CD4-positive, alpha-beta T cell treated with Interleukin-15 for 4 hours (primary cell): ENCODE results near the gene MKRN2.
"Not testable (repeated sequence)": the region's sequence is repeated elsewhere in the genome, so short reads cannot be mapped to it uniquely, and the experiment has no call there.

Experiments used
- DNase-seq: peaks from one replicate; pipeline ENCODE4 v3.0.0-alpha.2; 2020; ENCODE audit warnings: low spot score

MKRN2 gene

DNA sequence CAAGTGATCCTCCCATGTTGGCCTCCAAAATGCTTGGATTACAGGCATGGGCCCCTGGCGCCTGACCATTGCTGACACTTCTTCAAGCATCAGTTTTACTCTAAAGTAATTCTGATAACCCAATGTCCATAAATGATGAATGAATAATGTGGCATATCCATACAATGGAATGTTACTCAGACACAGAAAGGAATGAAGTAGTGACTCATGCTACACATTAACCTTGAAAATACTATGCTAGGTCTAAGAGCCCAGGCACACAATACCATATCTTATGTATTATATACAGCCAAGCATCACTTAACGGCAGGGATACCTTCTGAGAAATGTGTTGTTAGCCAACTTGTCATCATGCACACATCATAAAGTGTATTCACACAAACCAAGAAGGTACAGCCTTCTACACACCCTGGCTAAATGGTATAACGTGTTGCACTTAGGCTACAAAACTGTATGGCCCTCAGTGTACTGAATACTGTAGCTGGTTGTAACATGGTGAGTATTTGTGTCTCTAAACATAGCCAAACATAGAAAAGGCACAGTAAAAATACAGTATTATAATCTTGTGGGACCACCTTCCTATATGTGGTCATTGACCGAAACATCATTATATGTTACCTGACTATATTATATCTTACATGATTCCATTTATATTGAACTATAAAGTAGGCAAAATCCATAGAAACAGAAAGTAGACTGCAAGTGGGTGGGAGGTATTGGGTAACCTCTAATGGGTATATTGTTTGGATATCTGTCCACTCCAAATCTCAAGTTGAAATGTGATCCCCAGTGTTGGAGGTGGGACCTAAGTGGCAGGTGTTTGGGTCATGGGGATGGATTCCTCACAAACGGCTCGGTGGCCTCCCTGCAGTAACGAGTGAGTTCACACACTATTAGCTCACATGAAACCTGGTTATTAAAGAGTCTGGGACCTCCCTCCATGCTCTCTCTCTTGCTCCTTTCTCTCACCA is 31.4 kb downstream of the MKRN2 start:
- no peak for DNase-seq

DNA sequence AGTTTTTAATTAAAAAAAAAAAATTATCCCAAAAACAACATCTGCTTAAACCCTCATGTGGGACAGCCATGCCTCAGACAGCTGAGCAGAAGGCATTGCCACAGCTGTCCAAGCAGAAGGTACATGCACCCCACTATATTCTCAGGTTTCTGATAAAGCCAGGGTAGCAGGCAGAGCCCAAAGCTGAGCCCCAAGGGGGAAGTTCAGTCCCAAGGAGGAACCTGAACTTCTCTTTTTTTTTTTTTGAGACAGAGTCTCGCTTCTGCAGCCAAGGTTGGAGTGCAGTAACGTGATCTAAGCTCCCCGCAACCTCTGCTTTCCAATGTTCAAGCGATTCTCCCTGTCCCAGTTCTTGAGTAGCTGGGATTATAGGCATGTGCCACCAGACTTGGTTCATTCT is 33.2 kb downstream of the MKRN2 start:
- no peak for DNase-seq

DNA sequence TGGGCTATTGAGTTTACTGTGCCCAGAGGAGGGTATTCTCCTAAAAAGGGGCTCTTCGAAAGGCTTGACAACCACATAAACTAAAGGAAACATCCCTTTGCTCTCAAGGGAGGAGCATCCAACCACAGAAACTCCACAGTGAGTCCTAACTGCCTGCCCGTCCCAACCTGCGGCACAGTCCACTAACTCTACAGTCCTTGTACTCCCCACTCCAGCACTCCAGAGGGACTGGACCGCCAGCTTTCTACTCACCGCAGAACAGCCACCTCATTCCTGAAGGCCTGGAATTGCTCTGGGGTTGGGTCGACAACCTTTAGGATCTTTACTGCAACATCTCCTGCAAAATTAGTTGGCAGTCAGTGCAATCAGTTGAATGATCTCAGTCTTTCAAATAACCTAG is 34.6 kb downstream of the MKRN2 start:
- DNase-seq: no peak

DNA sequence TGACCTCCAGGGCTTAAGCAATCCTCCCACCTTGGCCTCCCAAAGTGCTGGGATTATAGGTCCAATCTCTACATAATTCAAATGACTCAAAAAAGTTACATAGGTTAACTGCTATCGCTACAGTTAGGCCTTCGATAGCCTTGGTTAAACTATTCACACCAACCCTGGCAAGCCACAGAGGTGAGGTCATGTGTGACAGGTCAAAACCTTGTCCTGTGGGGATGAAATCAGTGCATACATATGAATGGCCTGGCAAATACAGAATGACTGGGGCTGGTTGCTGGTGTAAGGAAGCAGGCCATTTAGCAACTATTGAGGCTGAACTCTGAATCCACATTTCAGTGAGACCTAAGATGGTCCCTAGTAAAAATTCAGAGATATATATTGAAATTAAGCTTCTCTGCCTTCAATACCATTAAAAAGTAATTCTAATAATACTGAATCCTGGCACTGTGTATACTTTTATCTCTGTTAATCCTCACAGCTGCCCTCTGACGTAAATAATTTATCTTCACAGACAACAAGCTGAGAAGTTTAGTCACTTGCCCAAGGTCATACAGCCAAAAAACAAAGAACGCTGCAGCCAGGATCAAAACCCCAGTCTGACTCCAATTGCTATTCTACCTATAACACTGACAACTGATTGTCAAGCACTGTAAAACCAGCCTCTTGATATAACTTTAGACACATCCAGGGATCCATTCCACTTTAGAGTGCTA is 35.3 kb downstream of the MKRN2 start:
- no peak for DNase-seq

DNA sequence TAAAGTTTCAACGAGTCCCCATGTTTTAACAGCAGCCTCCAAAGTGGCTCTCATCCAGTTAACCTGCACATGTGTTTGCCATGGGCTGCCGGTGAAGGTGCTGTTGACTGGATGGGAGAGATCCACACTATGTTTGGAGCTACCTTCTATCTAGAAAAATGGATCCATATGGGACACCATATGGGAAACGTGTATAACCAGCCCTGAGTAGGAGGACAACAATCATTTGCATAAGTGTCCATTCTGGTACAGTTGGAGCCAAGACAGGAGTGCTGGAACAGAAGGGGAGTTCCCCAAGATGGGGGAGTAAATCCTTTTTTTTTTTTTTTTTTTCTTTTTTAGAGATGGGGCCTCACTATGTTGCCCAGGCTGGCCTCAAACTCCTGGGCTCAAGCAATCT is 36.6 kb downstream of the MKRN2 start:
- no peak for DNase-seq

DNA sequence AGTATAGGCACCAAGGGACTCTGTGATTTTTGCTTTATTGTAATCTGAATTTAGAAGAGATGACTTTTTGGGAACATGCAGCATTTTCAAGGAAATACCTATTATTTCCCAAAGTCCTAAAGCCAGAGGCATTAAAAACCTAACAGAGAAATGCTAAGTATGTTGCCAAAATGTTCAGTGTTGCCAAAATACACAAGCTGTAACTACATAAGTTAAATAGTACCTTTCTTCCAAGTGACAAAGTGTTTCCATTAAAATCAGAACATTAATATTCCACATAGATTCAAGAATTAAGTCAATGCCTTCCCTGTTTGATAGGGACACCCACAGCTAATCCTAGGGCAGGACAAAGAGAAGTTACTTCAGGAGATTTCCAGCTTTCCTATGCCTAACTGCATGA is 42.0 kb downstream of the MKRN2 start:
- DNase-seq: no peak

DNA sequence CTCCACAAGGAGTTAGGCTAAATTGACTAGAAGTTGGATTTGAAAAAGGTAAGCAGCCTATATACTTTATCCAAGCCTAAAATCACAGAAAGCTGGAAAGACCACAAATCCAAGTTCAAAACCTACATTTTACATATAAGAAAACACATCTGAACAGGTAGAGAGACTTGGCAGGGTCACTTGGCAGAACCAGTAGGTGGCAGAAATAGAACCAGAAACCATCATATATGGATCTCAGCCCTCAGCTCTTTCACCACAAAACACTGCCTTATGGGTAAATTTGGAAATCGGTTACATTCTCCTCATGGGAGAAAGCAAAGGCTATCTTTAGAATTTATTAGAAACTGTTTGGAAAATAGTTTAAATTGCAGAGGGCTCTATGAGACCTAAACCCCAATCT is 44.2 kb downstream of the MKRN2 start:
- DNase-seq: no peak

DNA sequence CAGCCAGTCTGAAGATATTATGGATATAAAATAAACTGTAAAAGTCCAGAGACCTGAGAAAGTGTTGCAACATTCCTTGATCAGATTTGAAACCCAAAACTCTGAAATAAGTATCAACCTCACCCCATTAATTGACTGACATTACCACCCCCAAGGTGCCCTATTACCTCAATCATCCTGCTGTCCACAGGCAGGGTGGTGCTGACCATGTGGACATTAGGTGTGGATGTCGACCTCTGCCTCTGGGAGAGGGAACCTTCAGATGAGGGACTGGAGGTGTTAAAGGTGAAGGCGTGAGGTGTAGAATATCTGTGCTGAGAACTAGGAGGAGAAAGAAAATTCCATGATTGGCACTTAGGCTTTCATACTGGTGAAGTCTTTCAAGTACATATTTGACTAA is 47.1 kb downstream of the MKRN2 start:
- no peak for DNase-seq

DNA sequence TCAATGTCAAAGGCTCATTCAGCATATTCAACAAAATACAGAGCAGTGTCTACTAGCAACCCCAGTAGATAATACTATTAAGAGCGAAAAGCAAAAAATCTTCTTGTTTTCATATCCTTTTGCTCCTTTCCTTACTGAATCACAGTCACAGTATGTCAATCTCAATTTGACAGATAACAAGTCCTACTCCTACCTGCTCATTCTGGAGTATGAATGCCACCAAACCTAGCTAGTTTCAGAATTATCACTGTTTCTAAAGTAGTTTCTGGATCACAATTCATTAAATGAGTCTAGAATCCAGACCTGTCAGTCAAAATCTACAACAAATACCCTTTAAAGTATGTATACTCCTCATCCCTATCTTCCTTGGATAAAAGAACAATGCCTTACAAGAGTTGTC is 51.5 kb downstream of the MKRN2 start:
- no peak for DNase-seq

DNA sequence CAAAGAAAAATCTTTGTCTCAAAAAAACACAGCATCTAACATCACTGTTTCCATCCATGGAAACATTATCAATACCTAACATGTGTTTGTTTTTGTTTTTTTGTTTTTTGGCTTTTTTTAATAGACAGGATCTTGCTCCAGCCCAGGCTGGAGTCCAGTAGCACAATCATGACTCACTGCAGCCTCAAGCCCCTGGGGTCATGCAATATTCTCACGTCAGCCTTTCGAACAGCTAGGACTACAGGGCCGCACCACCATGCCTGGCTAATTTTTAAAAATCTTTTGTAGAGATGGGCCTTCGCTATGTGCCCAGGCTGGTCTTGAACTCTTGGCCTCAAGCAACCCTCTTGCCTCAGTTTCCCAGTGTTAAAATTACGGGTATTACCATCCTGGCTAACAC is 54.2 kb downstream of the MKRN2 start:
- no peak for DNase-seq

DNA sequence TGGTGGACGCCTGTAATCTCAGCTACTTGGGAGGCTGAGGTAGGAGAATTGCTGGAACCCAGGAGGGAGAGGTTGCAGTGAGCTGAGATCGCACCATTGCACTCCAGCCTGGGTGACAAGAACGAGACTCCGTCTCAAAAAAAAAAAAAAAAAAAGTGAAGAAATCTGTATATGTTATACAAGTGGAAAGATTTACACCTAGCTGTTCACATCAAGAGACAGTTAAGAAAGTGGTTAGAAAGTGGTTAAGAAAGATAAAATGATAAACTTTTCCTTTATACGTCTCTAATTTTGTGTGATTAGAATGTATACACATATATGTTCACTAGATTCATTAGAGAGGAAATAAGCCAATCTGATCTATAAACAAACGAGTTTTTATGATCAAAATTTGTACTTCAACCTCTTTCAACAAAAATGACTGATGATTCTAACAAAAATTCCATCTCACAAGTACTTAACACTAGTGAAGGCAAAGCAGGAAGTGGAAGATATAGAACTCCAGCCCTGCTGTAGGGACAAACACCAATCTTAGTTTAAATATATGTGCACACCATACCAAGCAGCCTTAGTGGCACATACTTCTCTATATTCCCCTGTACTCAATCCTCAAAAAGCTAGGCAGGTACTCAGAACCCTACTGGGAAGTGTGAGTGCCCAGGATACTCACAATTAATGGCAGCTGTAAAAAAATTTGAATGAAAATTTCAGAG is 55.8 kb downstream of the MKRN2 start:
- no peak for DNase-seq

DNA sequence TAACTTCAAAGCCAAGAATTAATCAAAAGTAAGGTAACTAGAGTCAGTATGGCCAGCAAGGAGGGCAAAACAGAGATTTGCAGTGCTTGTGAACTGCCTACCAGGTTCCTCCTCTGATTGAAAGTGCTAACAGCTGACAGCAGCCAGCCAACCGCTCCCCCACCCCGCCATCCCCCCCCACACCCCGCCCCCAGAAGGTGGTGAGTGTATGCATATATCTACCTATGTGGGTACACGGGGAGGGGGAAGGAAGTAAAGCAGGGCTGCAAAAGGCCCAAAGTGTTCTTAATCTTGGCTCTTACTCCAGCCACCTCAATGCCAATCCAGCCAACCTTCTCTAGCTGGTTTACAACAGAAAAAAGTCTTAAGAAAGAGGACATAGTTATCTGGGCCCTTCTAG is 56.4 kb downstream of the MKRN2 start:
- DNase-seq: no peak

DNA sequence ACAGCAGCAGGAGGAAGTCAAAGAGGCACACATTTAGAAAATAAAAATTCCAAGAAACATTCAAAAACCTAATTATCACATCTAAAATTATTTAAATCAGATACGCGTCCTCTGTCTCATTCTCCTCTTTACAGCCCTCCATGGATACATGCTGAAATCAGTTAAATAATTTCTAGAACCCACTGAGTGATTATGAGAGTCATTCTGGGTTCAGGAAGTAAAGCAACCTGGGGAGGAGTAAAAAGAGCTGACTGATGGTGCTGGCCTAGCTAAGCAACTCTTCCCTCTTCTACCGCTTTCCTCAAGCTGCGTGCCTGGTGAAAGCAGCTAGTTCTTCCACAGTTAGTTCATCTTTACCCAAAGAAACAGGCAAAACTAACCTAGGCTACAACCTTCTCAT is 58.4 kb downstream of the MKRN2 start:
- DNase-seq: no peak

DNA sequence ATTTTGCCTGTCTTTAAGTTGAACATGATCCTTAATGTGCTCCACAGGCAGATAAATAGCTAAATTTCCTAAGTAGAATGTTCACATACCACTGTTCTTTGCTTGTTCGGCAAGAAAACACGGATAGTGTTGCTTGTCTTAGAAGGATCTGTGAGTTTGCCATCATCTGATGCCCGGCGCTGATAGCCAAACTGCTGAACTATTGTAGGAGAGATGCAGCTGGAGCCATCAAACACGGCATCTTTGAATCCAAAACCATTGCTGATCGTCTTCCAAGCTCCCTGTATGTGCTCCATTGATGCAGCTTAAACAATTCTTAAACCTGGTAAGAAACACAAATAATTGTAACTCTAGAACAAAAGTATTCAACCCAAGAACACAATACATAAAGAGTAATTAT is 61.5 kb downstream of the MKRN2 start:
- DNase-seq: no peak

DNA sequence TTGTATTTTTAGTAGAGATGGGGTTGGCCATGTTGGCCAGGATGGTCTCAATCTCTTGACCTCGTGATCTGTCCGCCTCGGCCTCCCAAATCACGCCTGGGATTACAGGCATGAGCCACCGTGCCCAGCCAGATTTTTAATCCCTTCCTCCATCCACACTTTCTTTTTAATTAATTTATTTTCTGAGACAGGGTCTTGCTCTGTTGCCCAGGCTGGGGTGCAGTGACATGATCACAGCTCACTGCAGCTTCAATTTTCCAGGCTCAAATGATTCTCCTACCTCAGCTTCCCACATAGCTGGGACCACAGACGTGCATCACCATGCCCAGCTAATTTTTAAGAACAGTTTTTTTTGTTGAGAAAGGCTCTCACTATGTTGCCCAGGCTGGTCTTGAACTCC is 63.4 kb downstream of the MKRN2 start:
- DNase-seq: no peak

DNA sequence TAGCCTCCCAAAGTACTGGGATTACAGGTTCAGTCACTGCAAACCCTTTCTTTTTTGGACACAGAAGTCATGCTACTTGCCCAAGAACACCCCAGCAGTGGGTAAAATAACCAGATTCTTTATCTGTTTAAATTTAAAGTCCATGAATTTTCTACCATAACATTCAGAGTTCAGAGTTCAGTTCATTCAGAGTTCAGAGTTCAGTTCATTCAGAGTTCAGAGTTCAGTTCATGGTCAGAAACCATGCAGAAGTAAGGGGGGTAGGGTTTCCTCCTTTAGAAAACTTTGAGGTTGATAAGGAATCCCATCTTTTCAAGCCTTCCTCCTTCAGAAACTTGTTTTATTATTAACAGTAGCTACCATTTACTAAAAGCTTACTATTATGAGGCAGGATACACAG is 63.8 kb downstream of the MKRN2 start:
- DNase-seq: no peak

DNA sequence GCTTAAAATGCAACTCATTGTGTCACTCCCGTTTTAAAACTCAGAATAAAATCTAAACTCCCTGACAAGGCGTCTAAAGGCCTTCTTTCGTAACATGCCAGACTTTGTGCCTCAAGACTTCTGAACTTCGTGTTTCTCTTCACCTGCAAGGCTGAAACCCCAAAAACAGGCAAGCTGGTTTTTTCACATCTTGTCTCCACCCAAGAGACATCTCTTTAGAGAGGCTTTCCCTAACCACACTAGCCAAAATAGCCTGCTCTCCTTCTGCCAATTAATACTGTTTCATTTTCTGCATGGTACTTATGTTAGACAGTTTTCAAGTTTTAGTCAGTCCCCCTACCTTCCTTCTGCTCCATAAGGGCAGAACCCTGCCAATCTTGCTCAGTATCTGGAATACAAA is 65.4 kb downstream of the MKRN2 start:
- DNase-seq: no peak

DNA sequence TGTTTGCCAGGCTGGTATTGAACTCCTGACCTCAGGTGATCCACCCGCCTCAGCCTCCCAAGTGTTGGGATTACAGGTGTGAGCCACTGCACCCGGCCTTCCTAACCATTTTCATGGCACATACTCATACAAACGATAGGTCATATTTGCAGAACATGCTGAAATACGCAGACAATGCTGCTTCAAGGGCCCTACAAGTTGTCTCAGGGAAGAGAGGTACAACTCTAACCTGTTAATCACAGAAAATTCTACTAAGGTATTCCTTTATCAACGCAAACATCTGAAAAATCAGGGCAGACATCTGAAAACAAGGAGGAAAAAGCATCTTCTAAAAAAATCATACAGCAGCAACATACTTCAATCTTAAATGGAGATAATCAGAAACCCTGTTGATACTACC is 67.2 kb downstream of the MKRN2 start:
- no peak for DNase-seq

DNA sequence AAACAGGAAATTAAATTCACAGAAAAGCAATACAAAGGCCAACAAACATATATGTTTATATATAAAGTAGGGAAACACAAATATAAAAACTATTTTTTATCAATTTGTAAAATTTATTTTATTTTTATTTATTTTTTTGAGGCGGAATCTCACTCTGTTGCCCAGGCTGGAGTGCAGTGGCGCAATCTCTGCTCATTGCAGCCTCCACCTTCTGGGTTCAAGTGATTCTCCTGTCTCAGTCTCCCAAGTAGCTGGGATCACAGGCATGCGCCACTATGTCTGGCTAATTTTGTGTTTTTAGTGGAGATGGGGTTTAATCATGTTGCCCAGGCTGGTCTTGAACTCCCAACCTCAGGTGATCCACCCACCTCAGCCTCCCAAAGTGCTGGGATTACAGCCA is 68.1 kb downstream of the MKRN2 start:
- not testable (repeated sequence) for DNase-seq

DNA sequence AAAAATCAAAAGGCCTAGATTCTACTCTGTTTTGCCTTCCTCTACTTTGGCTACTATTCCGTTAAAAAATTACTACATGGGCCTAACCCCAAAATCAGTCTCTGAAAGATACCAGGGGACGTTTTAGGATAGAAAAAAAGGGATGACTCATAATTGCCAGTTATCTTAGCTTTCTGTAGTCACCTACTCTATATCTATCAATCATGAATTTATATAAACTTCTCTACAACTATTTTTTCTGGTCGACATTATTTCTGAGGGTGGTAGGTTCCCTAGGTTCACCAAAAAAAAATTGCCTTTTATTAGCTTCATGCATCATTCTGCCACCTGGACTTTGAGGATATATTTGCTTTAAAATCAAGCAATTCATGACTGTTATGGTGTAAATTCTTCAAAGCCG is 70.5 kb downstream of the MKRN2 start:
- no peak for DNase-seq

DNA sequence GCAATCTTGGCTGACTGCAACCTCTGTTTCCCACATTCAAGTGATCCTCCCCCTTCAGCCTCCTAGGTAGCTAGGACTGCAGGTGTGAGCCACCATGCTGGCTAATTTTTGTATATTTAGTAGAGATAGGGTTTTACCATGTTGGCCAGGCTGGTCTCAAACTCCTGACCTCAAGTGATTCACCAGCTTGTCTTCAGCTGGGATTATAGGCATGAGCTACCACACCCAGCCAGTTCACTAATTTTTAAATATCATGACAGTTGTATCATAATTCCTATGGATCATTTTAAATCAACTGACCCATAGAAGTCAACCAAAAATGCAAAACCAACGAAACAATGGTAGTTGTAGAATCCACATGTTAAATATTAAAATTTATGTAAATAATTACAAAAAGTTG is 71.9 kb downstream of the MKRN2 start:
- DNase-seq: no peak

DNA sequence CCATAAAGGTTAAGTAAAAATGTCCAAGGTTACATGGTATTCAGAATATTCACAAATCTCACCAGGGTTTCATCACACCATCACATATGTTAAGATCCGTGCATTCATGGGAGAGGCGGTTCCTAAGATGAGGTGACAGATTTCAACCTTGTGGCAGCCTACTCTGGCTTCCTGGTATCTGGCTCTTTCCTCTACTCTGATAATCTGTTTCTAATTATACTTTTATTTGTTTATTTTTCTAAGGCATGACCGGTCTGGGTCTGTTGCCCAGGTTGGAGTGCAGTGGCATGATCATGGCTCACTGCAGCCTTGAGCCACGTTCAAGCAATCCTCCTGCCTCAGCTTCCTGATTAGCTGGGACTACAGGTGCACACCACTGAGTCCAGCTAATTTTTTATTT is 72.7 kb downstream of the MKRN2 start:
- no peak for DNase-seq

DNA sequence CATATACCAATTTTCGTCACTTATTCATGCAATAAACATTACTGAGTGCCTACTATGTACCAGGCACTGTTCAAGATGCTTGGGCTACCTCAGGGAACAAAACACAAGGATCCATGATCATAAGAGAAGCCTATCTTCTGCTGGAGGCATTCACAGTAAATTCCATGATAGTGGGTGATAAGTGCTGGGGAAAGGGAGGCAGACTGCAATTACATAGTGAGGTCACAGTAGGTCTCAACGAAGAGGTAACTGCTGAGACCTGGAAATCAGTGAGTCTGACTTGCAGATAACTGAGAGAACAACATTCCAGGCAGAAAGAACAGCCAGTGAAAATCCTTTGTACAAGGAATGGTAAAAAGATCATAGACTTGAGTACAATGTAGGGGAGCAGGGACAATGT is 73.4 kb downstream of the MKRN2 start:
- no peak for DNase-seq
